Gastrocnemius medialis (tissue), 4 donors: Measurements from ENCODE around the gene WDR70.
"Not testable (repeated sequence)": the region's sequence is repeated elsewhere in the genome, so short reads cannot be mapped to it uniquely, and the experiment has no call there.

Experiments used
- POLR2A ChIP-seq, 2 donors: fragments of 450-650 bp; IDR thresholded peaks; one replicate each; pipeline ENCODE4 v1.6.1; 2017; ENCODE audit warnings: antibody characterized with exemption in 2 of 2, mild to moderate bottlenecking in 2 of 2, moderate library complexity in 2 of 2
- TF ChIP-seq, protein P1 (sequence below), 5 experiments: fragments of 450-650 bp in 3 of 5; fragments of 200-600 bp in 2 of 5; sonication (generic) in 2 of 5; IDR thresholded peaks in 4 of 5; conservative IDR thresholded peaks in 1 of 5; 1 replicate in 4 of 5; 2 replicates in 1 of 5; pipeline ENCODE4 v1.5.1; 2016 to 2019; ENCODE audit warnings: antibody characterized with exemption in 5 of 5, mild to moderate bottlenecking in 3 of 5, moderate library complexity in 3 of 5

- TF ChIP-seq, protein P1, sequence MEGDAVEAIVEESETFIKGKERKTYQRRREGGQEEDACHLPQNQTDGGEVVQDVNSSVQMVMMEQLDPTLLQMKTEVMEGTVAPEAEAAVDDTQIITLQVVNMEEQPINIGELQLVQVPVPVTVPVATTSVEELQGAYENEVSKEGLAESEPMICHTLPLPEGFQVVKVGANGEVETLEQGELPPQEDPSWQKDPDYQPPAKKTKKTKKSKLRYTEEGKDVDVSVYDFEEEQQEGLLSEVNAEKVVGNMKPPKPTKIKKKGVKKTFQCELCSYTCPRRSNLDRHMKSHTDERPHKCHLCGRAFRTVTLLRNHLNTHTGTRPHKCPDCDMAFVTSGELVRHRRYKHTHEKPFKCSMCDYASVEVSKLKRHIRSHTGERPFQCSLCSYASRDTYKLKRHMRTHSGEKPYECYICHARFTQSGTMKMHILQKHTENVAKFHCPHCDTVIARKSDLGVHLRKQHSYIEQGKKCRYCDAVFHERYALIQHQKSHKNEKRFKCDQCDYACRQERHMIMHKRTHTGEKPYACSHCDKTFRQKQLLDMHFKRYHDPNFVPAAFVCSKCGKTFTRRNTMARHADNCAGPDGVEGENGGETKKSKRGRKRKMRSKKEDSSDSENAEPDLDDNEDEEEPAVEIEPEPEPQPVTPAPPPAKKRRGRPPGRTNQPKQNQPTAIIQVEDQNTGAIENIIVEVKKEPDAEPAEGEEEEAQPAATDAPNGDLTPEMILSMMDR (IDR thresholded peaks at IDR 0.05 in 4 of 5, conservative IDR thresholded peaks at IDR 0.05 in 1 of 5) = not testable (repeated sequence)
- not testable (repeated sequence) for TF ChIP-seq POLR2A (IDR thresholded peaks at IDR 0.05)
These were observed 309.8 kb downstream of the WDR70 start for GRCh38 chr5:37688925-37689324.
